ENCODE data around the gene DLAT. TPM values are rescaled to one million over a fixed set of nuclear protein-coding genes. Genes with fewer than 3 reads are reported as not detected.
A peak's percentile ranks its signal among the peaks of the same experiment; 100 is the strongest.

Gene DLAT
- total RNA-seq, 1 donor from 2014 or later: 36.7 TPM

DNA sequence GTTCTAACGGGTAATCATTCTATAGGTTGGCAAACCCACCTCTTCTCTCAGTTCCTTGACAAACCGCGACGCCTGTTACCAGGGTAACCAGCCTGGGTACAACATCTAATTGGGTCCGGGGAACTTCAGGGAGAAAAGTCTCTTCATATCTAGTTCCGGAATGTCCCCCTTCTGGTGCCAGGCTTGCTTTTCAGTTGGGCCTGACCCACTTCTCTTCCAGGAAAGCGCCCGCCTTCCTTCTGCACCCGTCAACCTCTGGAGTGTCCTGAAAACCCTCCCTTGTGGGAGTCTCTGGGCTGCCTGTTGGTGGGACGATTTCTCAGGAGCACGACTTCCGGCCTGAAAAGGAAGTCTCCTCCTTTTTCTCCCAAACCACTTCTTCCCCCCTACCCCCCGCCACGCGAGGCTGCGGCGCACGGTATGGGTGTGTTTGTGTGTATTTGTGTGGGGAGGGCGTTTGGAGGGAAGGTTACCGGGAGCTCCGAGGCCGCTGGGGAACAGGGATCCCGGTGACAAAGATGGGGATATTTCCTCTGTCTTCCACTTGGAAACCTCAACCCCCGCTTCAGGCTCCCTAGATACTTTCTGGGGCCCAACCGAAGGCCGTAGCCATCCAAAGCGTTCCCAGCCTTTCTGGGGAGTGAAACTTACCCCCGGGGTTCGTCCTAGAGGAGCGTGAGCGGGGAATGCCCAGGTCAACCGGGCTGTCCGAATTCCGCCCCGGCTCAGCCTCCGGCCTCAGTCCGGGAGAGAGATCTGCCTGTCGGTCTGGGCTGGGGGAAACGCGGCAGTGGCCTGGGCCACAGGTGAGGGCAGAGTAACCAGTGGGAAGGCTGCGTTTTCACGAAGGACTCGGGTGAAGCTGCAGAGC is 49.0 kb downstream of the DLAT start, which contains the start of the genes NKAPD1 and PIH1D2:
Gene NKAPD1 (plus strand): TSS at position 359 of the 871 bp plus-strand sequence. CDS start 1,276 bp downstream, outside the sequence.
Gene PIH1D2 (minus strand): TSS at position 77 of the 871 bp plus-strand sequence. CDS start 843 bp downstream, outside the sequence.
- H3K4me1 Mint-ChIP-seq (ENCODE audit: low read depth): peaks cover 19% of the 10 kb centered on the region
- no peaks in the 10 kb centered on the region for H3K27me3 Mint-ChIP-seq
- peak within 1 kb of the TSS; percentile 99 for H3K27ac Mint-ChIP-seq
- peak; percentile 47 for DNase-seq (ENCODE audit: low spot score, unreplicated experiment)
- H3K36me3 Mint-ChIP-seq (ENCODE audit: insufficient read depth): peaks cover 5% of the 10 kb centered on the region
- TF ChIP-seq, protein P1, sequence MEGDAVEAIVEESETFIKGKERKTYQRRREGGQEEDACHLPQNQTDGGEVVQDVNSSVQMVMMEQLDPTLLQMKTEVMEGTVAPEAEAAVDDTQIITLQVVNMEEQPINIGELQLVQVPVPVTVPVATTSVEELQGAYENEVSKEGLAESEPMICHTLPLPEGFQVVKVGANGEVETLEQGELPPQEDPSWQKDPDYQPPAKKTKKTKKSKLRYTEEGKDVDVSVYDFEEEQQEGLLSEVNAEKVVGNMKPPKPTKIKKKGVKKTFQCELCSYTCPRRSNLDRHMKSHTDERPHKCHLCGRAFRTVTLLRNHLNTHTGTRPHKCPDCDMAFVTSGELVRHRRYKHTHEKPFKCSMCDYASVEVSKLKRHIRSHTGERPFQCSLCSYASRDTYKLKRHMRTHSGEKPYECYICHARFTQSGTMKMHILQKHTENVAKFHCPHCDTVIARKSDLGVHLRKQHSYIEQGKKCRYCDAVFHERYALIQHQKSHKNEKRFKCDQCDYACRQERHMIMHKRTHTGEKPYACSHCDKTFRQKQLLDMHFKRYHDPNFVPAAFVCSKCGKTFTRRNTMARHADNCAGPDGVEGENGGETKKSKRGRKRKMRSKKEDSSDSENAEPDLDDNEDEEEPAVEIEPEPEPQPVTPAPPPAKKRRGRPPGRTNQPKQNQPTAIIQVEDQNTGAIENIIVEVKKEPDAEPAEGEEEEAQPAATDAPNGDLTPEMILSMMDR (IDR thresholded peaks at IDR 0.05; ENCODE audit: unreplicated experiment): no peak
- peak within 1 kb of the TSS; percentile 94 for H3K4me3 Mint-ChIP-seq (ENCODE audit: low read depth)
- H3K9me3 Mint-ChIP-seq (ENCODE audit: low read depth): no peaks in the 10 kb centered on the region

DNA sequence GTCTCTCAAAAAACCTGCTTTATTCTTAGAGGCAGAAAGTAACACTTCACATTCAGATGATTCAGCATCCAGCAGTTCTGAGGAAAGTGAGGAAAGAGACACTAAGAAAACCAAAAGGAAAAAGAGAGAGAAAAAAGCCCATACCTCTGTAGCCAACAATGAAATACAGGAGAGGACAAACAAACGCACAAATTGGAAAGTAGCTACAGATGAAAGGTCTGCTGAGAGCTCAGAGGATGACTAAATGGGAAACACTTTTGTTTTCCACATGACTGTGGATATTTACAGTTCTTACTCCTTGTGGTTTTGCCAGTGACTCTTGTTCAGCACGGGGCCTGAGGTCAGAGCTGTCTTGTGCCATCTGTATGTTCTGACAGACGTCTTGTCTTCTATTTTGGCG is 57.5 kb downstream of the DLAT start:
- no peaks in the 10 kb centered on the region for H3K9me3 Mint-ChIP-seq (ENCODE audit: low read depth)
- H3K27me3 Mint-ChIP-seq: no peaks in the 10 kb centered on the region
- H3K27ac Mint-ChIP-seq: no peak overlapping the region
- TF ChIP-seq, protein P1 (IDR thresholded peaks at IDR 0.05; ENCODE audit: unreplicated experiment): no peak
- peaks cover 29% of the 10 kb centered on the region for H3K36me3 Mint-ChIP-seq (ENCODE audit: insufficient read depth)
- DNase-seq (ENCODE audit: low spot score, unreplicated experiment): no peak
- no peak overlapping the region for H3K4me3 Mint-ChIP-seq (ENCODE audit: low read depth)
- H3K4me1 Mint-ChIP-seq (ENCODE audit: low read depth): peaks cover 23% of the 10 kb centered on the region

DNA sequence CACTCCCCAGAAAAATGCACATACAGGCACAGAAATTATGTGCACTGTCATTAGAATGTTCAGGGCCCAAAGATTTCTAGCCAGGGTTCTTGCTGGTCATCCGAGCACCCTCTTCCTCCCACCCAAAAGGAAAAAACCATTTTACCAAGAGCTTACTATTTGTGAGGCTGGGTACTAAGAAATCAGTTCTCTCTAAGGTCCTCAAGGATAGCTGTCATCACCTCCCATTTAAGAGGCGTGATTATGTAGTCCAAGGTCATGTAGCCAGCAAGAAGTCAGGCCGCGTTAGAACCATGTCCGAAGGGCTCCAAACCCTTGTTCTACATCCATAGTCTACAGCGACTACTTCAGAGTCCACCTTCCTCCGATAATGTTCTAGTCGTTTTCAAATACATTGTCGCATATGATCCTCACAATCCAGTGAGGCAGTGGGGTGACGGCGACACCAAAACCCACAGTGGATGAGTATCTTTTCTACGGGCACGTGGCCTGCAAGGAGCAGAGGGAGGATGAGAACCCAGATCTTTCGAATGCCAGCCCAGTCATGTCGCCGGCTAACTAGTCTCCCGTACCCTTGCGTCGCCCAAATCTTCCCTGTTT is 60.7 kb downstream of the DLAT start:
- H3K4me1 Mint-ChIP-seq (ENCODE audit: low read depth): peaks cover 31% of the 10 kb centered on the region
- TF ChIP-seq, protein P1 (IDR thresholded peaks at IDR 0.05; ENCODE audit: unreplicated experiment): no peak
- DNase-seq (ENCODE audit: low spot score, unreplicated experiment): no peak
- peaks cover 37% of the 10 kb centered on the region for H3K36me3 Mint-ChIP-seq (ENCODE audit: insufficient read depth)
- no peaks in the 10 kb centered on the region for H3K27me3 Mint-ChIP-seq
- peak overlapping the region; percentile 100 for H3K4me3 Mint-ChIP-seq (ENCODE audit: low read depth)
- H3K9me3 Mint-ChIP-seq (ENCODE audit: low read depth): no peaks in the 10 kb centered on the region
- H3K27ac Mint-ChIP-seq: peak overlapping the region; percentile 98

DNA sequence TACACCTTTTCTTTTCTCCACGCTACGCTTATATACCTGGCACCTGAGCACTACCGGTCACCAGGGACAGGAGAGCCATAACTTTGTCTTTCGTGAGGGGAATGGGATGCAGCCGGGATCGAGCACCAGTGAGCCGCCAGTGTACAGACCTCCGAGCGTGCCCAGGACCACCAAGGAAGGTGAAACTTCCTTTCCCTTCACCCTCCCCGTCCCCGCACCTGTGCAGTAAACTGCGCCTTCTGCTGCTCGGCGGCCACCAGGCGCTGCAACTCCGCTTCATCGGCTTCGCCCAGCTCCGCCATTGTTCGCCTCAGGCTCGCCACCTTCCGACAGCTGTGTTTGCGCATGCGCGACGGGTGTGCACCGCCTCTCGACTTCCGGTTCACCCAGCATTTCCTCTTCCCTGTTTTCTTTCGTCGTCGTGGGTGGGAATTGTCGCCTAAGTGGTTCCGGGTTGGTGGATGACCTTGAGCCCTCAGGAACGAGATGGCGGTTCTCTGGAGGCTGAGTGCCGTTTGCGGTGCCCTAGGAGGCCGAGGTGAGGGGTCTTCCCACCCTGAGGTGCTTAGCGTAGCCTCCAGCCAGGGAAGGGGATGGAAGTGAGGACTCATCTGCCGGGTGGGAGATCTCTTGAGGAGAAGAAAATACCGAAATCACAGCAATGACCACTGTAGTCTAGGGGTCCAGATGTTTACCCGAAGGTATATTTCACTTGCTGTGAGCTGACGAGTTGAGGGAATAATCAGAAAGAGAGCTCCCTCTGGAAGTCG is 61.4 kb downstream of the DLAT start, which contains the start of the genes SDHD and TIMM8B:
Gene SDHD (plus strand): TSS at position 452 of the 770 bp plus-strand sequence. CDS start 35 bp downstream, at position 487.
Gene TIMM8B (minus strand): TSS at position 335 of the 770 bp plus-strand sequence. CDS start 33 bp downstream, at position 302.
- H3K4me3 Mint-ChIP-seq (ENCODE audit: low read depth): peak within 1 kb of the TSS; percentile 100
- H3K9me3 Mint-ChIP-seq (ENCODE audit: low read depth): no peaks in the 10 kb centered on the region
- H3K27ac Mint-ChIP-seq: peak within 1 kb of the TSS; percentile 98
- TF ChIP-seq, protein P1 (IDR thresholded peaks at IDR 0.05; ENCODE audit: unreplicated experiment): peak; percentile 36
- peak; percentile 95 for DNase-seq (ENCODE audit: low spot score, unreplicated experiment)
- peaks cover 42% of the 10 kb centered on the region for H3K36me3 Mint-ChIP-seq (ENCODE audit: insufficient read depth)
- no peaks in the 10 kb centered on the region for H3K27me3 Mint-ChIP-seq
- peaks cover 31% of the 10 kb centered on the region for H3K4me1 Mint-ChIP-seq (ENCODE audit: low read depth)
